MCF 10A (cell line): Measurements from ENCODE around the gene LCT. TPM values are rescaled to one million over a fixed set of nuclear protein-coding genes. Genes with fewer than 3 reads are reported as not detected.
A peak's percentile ranks its signal among the peaks of the same experiment; 100 is the strongest.

Source experiments
- BruUV-seq: library from RNA; stranded (reverse); fragments of 400-500 nt; replicated peaks from 2 replicates; lab custom pipeline; 2021; lab: Mats Ljungman, UMichigan
- CTCF ChIA-PET: fragments of 300-600 bp; sonication (Branson Sonifier 250); formaldehyde crosslinking; extraction: SDS; loops from one replicate; lab custom pipeline; 2021; ENCODE audit warnings: antibody characterized with exemption, inconsistent platforms; lab: Yijun Ruan, JAX
- POLR2A ChIA-PET: fragments of 300-600, 350-650 bp; sonication (Branson Sonifier 250); formaldehyde crosslinking; extraction: SDS; loops from one replicate; lab custom pipeline; 2020; ENCODE audit warnings: antibody characterized with exemption, inconsistent platforms; lab: Yijun Ruan, JAX
- DNase-seq: peaks from one replicate; pipeline ENCODE4 v3.0.0-alpha.2; 2018; ENCODE audit not compliant: unreplicated experiment
- H3K27ac Mint-ChIP-seq: one replicate; pipeline ENCODE4 v1.8.0; 2022; ENCODE audit warnings: mild to moderate bottlenecking, low read depth, mixed read lengths; ENCODE audit not compliant: unreplicated experiment
- H3K27me3 Mint-ChIP-seq: one replicate; pipeline ENCODE4 v1.8.0; 2022; ENCODE audit warnings: mixed read lengths; ENCODE audit not compliant: insufficient read depth, unreplicated experiment
- H3K36me3 Mint-ChIP-seq: one replicate; pipeline ENCODE4 v1.8.0; 2022; ENCODE audit warnings: mild to moderate bottlenecking, moderate library complexity, mixed read lengths; ENCODE audit not compliant: insufficient read depth, unreplicated experiment
- H3K4me1 Mint-ChIP-seq: one replicate; pipeline ENCODE4 v1.8.0; 2022; ENCODE audit warnings: mixed read lengths; ENCODE audit not compliant: insufficient read depth, unreplicated experiment
- H3K4me3 Mint-ChIP-seq: one replicate; pipeline ENCODE4 v1.8.0; 2022; ENCODE audit warnings: mild to moderate bottlenecking, moderate library complexity, mixed read lengths; ENCODE audit not compliant: unreplicated experiment
- H3K9me3 Mint-ChIP-seq: one replicate; pipeline ENCODE4 v1.8.0; 2022; ENCODE audit warnings: mixed read lengths; ENCODE audit not compliant: unreplicated experiment
- CTCF ChIP-seq: fragments of 200-600 bp; IDR thresholded peaks from one replicate; pipeline ENCODE4 v1.8.0; 2022; ENCODE audit warnings: antibody characterized with exemption, mild to moderate bottlenecking; ENCODE audit not compliant: unreplicated experiment
- intact Hi-C: fragments of 100-400 bp; cut with micrococcal nuclease; formaldehyde crosslinking; loops from 2 replicates; pipeline ENCODE4 v1.14.1; 2022
- total RNA-seq: library from RNA; stranded (reverse); gene quantifications from 2 replicates; pipeline ENCODE4 v1.2.3, GENCODE V29; 2022

LCT gene
- total RNA-seq, 1 experiment from 2014 or later = not detected

DNA sequence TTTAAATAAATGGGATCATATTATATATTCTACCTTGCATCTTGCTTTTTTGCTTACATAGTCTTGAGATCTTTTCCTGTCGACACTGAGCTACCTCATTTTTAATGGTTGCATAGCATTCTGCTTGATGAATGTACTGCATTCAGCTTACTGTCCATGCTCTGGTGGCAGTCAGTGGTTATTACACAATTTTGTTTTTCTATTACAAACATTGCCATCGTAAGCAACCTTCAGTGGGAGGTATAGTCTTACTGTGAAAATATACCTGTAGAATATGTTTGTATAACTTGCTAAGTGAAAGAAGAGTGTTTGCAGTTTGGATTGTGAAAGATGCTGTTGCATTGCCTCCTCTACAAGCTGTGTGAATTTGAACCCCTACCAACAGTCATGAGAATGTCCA is 52.0 kb downstream of the LCT start:
- Mint-ChIP-seq H3K4me1 (peaks cover 8% of the 10 kb centered on the region), H3K27me3 (no peaks in the 10 kb centered on the region), H3K4me3 (no peak overlapping the region), H3K9me3 (no peaks in the 10 kb centered on the region), H3K27ac (no peak overlapping the region), H3K36me3 (peaks cover 70% of the 10 kb centered on the region)
- intact Hi-C loops = no loop called here
- ChIA-PET POLR2A (no interaction called here), CTCF (interaction anchor here (0.8 to 7.5 kb wide), 3 partner anchors 13 to 780 kb away, joined by 3 to 59 read pairs (median 4); no protein-coding TSS in a partner anchor)
- peak; percentile 42 for DNase-seq
- no TSS peak for BruUV-seq
- TF ChIP-seq CTCF = no peak

DNA sequence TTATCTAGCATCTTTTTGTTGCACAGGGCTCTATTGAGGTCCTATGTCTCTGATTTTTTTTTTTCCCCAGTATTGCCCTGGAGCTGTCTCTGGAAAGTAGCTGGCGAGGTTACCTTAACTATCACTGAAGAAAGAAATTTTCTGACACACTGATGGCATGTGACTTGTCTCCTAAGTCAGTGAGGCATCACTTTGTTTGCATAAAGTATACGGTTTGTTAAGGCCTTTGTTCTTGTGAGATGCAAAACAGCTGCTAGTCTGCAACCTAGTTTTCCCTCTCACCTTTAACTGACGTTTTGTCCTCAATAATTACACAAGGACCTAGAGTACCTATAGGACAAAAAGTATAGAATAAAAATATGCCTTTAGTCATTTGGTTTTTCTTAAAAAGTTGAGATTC is 53.5 kb downstream of the LCT start:
- TF ChIP-seq CTCF = no peak
- H3K27me3 Mint-ChIP-seq = no peaks in the 10 kb centered on the region
- no peaks in the 10 kb centered on the region for H3K9me3 Mint-ChIP-seq
- BruUV-seq = no TSS peak
- H3K4me1 Mint-ChIP-seq = peaks cover 8% of the 10 kb centered on the region
- CTCF ChIA-PET = interaction anchor here (0.6 to 7.5 kb wide), 2 partner anchors 15 to 568 kb away, joined by 3 to 59 read pairs; no protein-coding TSS in a partner anchor
- POLR2A ChIA-PET = no interaction called here
- intact Hi-C loops = no loop called here
- no peak overlapping the region for H3K4me3 Mint-ChIP-seq
- H3K27ac Mint-ChIP-seq = no peak overlapping the region
- H3K36me3 Mint-ChIP-seq = peaks cover 84% of the 10 kb centered on the region
- no peak for DNase-seq

DNA sequence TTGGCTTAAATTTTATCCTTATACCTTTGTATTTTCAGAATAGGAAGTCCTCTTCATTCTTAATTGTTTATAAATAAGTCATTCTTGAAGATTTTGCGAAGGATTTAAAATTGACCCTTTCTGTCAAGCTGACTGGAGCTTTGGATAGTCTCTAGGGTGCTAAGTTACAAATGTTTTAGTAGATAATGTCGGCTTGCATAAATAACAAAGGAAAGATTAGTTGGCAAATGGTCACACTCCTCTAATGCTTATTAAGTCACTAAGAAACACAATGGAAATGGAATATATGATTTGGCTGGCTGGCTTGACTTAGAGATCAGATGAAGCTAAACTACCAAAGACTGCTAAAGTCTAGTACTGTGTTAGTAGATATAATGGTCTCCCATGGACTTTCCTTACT is 54.8 kb downstream of the LCT start:
- Mint-ChIP-seq H3K4me3 (no peak overlapping the region), H3K27ac (no peak overlapping the region), H3K27me3 (no peaks in the 10 kb centered on the region), H3K9me3 (no peaks in the 10 kb centered on the region), H3K36me3 (peaks cover 93% of the 10 kb centered on the region), H3K4me1 (peaks cover 4% of the 10 kb centered on the region)
- ChIA-PET CTCF (interaction anchor here (0.6 to 7.5 kb wide), 4 partner anchors 16 to 660 kb away, joined by 3 to 59 read pairs (median 4); no protein-coding TSS in a partner anchor), POLR2A (no interaction called here)
- BruUV-seq = no TSS peak
- no peak for DNase-seq
- TF ChIP-seq CTCF = no peak
- intact Hi-C loops = no loop called here

GRCh38 chr2:135776367-135776766 is 60.6 kb downstream of the LCT start:
- no peak for DNase-seq
- Mint-ChIP-seq H3K27me3 (no peaks in the 10 kb centered on the region), H3K4me3 (no peak overlapping the region), H3K27ac (no peak overlapping the region), H3K4me1 (no peaks in the 10 kb centered on the region), H3K36me3 (peaks cover 98% of the 10 kb centered on the region), H3K9me3 (no peaks in the 10 kb centered on the region)
- intact Hi-C loops = no loop called here
- ChIA-PET POLR2A (no interaction called here), CTCF (interaction anchor here (0.6 kb wide), 1 partner anchor 869 kb away, joined by 3 read pairs; no protein-coding TSS in a partner anchor)
- no peak for TF ChIP-seq CTCF
- no TSS peak for BruUV-seq
